Measurements from ENCODE around the gene ZNF420. TPM values are rescaled to one million over a fixed set of nuclear protein-coding genes. Genes with fewer than 3 reads are reported as not detected.
"Not testable (repeated sequence)": the region's sequence is repeated elsewhere in the genome, so short reads cannot be mapped to it uniquely, and the experiment has no call there.

Gene ZNF420
- total RNA-seq, 6 donors from 2014 or later: 0.89 to 10.5 (median 7.6) TPM

DNA sequence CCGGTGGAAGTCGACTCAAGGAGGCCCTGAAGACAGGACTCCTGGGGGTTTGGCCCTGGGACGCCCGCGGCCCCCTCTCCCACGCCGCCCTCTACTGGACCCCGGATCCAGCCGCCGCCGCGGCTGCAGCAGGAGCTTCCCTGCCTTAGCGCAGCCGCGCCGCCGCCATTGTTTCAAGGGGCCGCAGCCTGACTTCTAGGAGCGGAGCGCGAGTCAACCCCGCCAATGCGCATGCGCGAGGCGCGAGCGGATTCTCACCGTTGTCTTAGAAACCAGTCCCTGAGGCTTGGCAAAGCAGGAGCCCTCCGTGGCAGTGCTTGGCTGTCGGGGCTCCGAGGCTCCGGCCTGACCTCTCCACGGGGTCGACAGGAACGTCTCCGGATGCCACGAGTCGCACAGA is 19.1 kb upstream of the ZNF420 start:
- H3K9me3 ChIP-seq: peaks cover 0 to 73% (median 40%) of the 10 kb centered on the region in 4 donors
- no peaks in the 10 kb centered on the region for H3K27me3 ChIP-seq
- 63 to 73% methylated on average over 3 to 30 of the region's 39 CpGs for WGBS, 2 donors
- DNase-seq (peak in 1 of 2 donors; percentile 81), ATAC-seq (ENCODE audit: low FRiP score in 2 of 2) (no peak)
- H3K4me1 ChIP-seq: no peaks in the 10 kb centered on the region
- H3K27ac ChIP-seq: no peak overlapping the region
- TF ChIP-seq, protein P1, sequence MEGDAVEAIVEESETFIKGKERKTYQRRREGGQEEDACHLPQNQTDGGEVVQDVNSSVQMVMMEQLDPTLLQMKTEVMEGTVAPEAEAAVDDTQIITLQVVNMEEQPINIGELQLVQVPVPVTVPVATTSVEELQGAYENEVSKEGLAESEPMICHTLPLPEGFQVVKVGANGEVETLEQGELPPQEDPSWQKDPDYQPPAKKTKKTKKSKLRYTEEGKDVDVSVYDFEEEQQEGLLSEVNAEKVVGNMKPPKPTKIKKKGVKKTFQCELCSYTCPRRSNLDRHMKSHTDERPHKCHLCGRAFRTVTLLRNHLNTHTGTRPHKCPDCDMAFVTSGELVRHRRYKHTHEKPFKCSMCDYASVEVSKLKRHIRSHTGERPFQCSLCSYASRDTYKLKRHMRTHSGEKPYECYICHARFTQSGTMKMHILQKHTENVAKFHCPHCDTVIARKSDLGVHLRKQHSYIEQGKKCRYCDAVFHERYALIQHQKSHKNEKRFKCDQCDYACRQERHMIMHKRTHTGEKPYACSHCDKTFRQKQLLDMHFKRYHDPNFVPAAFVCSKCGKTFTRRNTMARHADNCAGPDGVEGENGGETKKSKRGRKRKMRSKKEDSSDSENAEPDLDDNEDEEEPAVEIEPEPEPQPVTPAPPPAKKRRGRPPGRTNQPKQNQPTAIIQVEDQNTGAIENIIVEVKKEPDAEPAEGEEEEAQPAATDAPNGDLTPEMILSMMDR (IDR thresholded peaks at IDR 0.05): no peak
- no peak for TF ChIP-seq POLR2A (IDR thresholded peaks at IDR 0.05)
- no peak for TF ChIP-seq EP300 (IDR thresholded peaks at IDR 0.05)
- no peak for TF ChIP-seq POLR2AphosphoS5 (IDR thresholded peaks at IDR 0.05)
- H3K36me3 ChIP-seq: no peaks in the 10 kb centered on the region
- H3K4me3 ChIP-seq: no peak overlapping the region

DNA sequence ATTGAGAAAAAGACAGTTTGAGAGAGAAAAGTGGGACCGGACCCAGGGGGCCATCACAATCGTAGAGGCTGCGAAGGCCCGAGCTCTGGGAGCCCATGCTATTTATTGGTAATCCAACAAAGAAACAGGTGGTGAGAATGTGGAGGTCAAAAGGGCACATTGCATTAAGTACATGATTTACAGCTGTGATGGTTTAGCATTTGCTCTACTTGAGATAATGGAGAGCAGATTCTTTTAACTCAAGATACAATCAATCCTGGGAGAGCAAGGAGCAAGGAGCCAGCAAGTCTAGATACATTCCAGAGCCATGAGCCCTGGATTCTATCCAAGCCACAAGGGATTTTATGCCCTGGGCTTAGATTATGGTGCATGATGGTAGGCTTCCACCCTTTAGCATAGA is 13.3 kb upstream of the ZNF420 start:
- not testable (repeated sequence) for DNase-seq; H3K36me3 ChIP-seq; H3K4me1 ChIP-seq; H3K27me3 ChIP-seq; ATAC-seq (ENCODE audit: low FRiP score in 2 of 2); H3K27ac ChIP-seq; H3K4me3 ChIP-seq
- 75 to 85% methylated on average over 4 of the region's 4 CpGs for WGBS, 2 donors
- H3K9me3 ChIP-seq: peaks cover 5 to 44% (median 28%) of the 10 kb centered on the region in 4 donors

DNA sequence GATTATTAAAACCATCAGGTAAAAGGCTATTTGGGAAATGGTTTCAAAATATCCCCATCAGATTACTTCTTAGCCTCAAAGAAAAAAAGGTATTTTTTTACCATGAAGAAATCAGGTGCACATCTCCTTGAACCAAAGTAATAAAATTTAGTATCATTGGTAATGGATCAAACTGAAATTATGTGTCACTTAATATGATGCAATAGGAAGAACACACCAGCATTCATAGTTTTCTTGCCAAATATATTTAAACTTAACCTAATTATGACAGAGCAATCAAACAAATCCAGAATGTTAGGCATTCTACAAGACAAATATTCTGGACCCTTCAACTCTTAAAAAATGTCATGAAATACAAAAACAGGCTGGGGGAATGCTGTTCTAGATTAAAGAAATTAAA is 4.1 kb upstream of the ZNF420 start:
- peaks cover 5 to 9% (median 8%) of the 10 kb centered on the region in 4 donors for H3K9me3 ChIP-seq
- ATAC-seq (ENCODE audit: low FRiP score in 2 of 2) (no peak), DNase-seq (no peak)
- H3K4me3 ChIP-seq: no peak overlapping the region
- H3K27ac ChIP-seq: no peak overlapping the region
- no peaks in the 10 kb centered on the region for H3K27me3 ChIP-seq
- H3K4me1 ChIP-seq: peaks cover 3 to 12% (median 4%) of the 10 kb centered on the region in 4 donors
- TF ChIP-seq, protein P1 (IDR thresholded peaks at IDR 0.05): no peak
- TF ChIP-seq POLR2AphosphoS5 (IDR thresholded peaks at IDR 0.05) (no peak), POLR2A (IDR thresholded peaks at IDR 0.05) (no peak), EP300 (IDR thresholded peaks at IDR 0.05) (no peak)
- H3K36me3 ChIP-seq: no peaks in the 10 kb centered on the region

DNA sequence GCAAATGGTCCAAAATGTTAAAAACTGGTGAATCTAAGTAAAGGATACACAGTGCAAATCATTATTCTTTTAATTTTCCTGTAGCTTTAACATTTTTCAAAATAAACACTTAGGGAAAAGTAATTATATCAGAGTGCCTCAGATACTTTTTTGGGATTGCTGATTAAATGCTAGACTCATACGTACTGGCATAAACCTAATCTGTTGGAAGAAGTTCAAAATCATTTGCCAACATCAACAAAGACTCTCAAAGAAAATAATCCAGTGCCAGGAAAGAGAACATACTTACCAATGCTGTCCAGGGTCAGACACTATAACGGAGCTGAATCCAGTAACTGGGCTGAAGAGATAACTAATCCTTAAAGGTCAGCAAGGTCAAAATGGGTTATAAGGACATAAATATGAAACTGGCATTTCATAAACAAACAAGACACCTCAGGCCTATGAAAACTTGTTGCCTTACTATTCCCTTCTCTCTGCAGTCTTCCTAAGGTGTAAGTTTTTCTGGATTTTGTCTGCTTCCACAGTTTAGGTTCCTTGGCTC is 3.3 kb upstream of the ZNF420 start:
- TF ChIP-seq, protein P1 (IDR thresholded peaks at IDR 0.05): no peak
- TF ChIP-seq POLR2AphosphoS5 (IDR thresholded peaks at IDR 0.05) (no peak), POLR2A (IDR thresholded peaks at IDR 0.05) (no peak), EP300 (IDR thresholded peaks at IDR 0.05) (no peak)
- Histone ChIP-seq H3K27me3 (no peaks in the 10 kb centered on the region), H3K36me3 (no peaks in the 10 kb centered on the region), H3K4me3 (no peak overlapping the region), H3K9me3 (peaks cover 2 to 5% (median 4%) of the 10 kb centered on the region in 4 donors), H3K27ac (no peak overlapping the region), H3K4me1 (peaks cover 8 to 19% (median 10%) of the 10 kb centered on the region in 4 donors)
- ATAC-seq (ENCODE audit: low FRiP score in 2 of 2) (no peak), DNase-seq (no peak)
- 49% methylated on average over 2 of the region's 2 CpGs for WGBS, 2 donors

DNA sequence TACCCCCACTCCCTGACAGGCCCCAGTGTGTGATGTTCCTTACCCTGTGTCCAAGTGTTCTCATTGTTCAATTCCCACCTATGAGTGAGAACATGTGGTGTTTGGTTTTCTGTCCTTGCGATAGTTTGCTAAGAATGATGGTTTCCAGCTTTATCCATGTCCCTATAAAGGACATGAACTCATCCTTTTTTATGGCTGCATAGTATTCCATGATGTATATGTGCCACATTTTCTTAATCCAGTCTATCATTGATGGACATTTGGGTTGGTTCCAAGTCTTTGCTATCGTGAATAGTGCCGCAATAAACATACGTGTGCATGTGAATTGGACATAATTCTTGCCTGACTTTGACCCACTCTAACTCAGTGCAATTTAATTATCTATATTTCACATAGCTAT is 1.7 kb upstream of the ZNF420 start:
- DNase-seq; H3K9me3 ChIP-seq; H3K36me3 ChIP-seq; ATAC-seq (ENCODE audit: low FRiP score in 2 of 2); H3K27me3 ChIP-seq; H3K27ac ChIP-seq; H3K4me3 ChIP-seq: not testable (repeated sequence)
- WGBS, 2 donors: 95 to 97% methylated on average over 4 of the region's 4 CpGs
- peaks cover 8 to 21% (median 10%) of the 10 kb centered on the region in 4 donors for H3K4me1 ChIP-seq

DNA sequence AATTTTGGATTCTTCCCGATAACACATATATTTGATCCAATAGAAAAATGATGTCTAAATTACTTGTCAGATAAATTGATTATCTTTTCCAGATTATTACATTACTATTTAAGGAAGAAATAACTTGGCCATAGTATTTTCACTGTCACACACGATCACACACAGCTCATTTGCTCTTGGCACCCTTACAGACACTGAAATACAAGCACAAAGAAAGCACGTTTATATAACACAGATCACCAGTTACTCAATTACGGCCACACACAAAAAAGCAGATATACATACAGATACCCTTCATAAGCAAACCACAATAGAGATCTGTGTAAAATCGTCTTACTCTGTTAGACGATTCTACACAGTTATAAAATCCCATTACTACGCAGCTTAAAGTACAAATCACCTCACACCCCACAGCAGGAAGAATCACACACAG is 716 bp upstream of the ZNF420 start:
- Histone ChIP-seq H3K4me3 (peak overlapping the region; percentile 34 to 92 (median 70)), H3K4me1 (peaks cover 8 to 21% (median 10%) of the 10 kb centered on the region in 4 donors), H3K27ac (peak overlapping the region; percentile 68 to 89 (median 88)), H3K9me3 (peaks cover 5 to 17% (median 8%) of the 10 kb centered on the region in 4 donors), H3K27me3 (no peaks in the 10 kb centered on the region), H3K36me3 (peaks cover 0 to 5% (median 0%) of the 10 kb centered on the region in 4 donors)
- TF ChIP-seq POLR2A (IDR thresholded peaks at IDR 0.05): no peak
- TF ChIP-seq, protein P1 (IDR thresholded peaks at IDR 0.05): no peak
- no peak for TF ChIP-seq EP300 (IDR thresholded peaks at IDR 0.05)
- no peak for TF ChIP-seq POLR2AphosphoS5 (IDR thresholded peaks at IDR 0.05)
- DNase-seq (no peak), ATAC-seq (ENCODE audit: low FRiP score in 2 of 2) (no peak)
- 13 to 14% methylated on average over 7 of the region's 7 CpGs for WGBS, 2 donors

Data from upper lobe of left lung (tissue), 6 donors.